ENCODE data around the gene TOMM34.
A peak's percentile ranks its signal among the peaks of the same experiment; 100 is the strongest.

TOMM34 gene

DNA sequence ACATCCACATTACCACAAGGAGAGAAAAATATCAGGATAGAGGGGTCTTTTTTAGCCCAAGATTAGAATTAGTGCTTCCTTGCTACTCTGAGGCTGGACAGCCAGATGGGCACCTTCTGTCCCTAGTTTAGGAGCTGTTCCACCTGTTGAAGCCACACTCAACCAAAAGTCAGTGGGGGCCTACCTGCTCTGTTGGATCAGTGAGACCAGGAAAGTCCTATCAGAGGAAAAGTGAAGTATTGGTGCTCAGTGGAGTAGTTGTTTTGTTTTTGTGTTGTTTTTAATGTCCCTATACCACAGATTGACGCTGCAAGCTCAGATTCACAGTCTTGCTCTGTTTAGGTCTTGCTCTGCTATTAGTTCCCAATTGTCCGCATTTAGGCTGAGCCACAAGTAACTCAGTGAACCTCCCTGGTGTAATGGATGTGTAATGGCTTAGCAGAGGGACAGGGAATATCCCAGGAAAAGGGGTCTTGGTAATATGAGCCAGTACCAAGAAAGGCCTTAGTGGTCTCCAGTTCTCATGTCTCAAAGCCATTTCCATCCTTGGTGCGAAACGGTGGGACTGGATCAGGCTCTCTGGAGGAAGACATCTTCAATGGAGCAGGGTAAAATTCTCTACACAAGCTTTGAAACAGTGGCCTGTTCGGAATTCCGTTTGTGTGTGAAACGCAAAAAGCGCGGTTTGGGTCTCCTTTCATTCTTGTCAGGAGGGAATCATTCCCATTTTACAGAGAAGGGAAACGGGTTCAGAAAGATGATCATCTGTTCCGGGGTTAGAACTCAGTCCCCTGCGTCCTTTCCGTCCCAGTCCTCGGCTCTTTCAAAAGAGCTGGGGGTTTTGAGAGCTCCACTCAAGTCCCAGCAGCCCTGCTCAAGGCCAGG, 51.0 kb downstream of the TOMM34 start:
- Histone ChIP-seq H3K36me3 (ENCODE audit: insufficient read depth, insufficient read length, low read length) (peaks cover 62% of the 10 kb centered on the region), H3K4me3 (ENCODE audit: insufficient read length, low read depth) (peak overlapping the region; percentile 59), H3K9me3 (ENCODE audit: insufficient read depth, low read length) (no peaks in the 10 kb centered on the region), H3K27me3 (ENCODE audit: insufficient read depth, insufficient read length) (no peaks in the 10 kb centered on the region), H3K9ac (ENCODE audit: insufficient read length, low read depth) (peak overlapping the region; percentile 64), H3K4me1 (ENCODE audit: insufficient read depth, insufficient read length) (peaks cover 9% of the 10 kb centered on the region)
- DNase-seq (ENCODE audit: low read depth, low spot score) = no peak
- TF ChIP-seq YY1 (IDR thresholded peaks at IDR 0.05; ENCODE audit: insufficient read depth, insufficient read length) = no peak
- no peak for TF ChIP-seq ZNF274 (IDR thresholded peaks at IDR 0.05; ENCODE audit: low read depth, low read length)
- no peak for TF ChIP-seq SUZ12 (IDR thresholded peaks at IDR 0.05; ENCODE audit: extremely low read depth, insufficient read depth, insufficient read length)

- Histone ChIP-seq H3K9ac (ENCODE audit: insufficient read length, low read depth) (no peak overlapping the region), H3K36me3 (ENCODE audit: insufficient read depth, insufficient read length, low read length) (peaks cover 88% of the 10 kb centered on the region), H3K4me3 (ENCODE audit: insufficient read length, low read depth) (no peak overlapping the region), H3K9me3 (ENCODE audit: insufficient read depth, low read length) (no peaks in the 10 kb centered on the region), H3K27me3 (ENCODE audit: insufficient read depth, insufficient read length) (no peaks in the 10 kb centered on the region), H3K4me1 (ENCODE audit: insufficient read depth, insufficient read length) (peaks cover 5% of the 10 kb centered on the region)
- TF ChIP-seq ZNF274 (IDR thresholded peaks at IDR 0.05; ENCODE audit: low read depth, low read length) (no peak), SUZ12 (IDR thresholded peaks at IDR 0.05; ENCODE audit: extremely low read depth, insufficient read depth, insufficient read length) (no peak), YY1 (IDR thresholded peaks at IDR 0.05; ENCODE audit: insufficient read depth, insufficient read length) (no peak)
- no peak for DNase-seq (ENCODE audit: low read depth, low spot score)
Measured at GRCh38 chr20:44904377-44904776, 55.8 kb downstream of the TOMM34 start.

DNA sequence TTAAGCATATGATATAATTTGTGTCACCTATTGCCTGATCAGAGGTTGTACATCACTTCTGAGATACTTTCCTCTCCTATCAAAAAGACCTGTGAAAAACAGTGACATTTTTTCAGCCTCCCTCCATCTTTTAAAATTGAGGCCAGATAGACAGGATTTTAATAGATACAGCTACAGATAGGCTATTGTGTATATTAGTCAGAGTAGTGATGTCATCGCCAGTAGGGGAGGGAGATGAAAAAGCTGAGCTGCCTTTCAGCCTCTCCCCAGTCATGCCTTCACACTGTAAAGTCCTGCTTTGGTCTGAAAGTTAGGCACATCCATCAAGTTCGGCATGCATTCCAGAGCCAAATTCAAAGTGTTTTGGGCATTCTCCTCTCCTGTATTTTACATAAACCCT, 58.2 kb downstream of the TOMM34 start:
- no peaks in the 10 kb centered on the region for H3K9me3 ChIP-seq (ENCODE audit: insufficient read depth, low read length)
- H3K4me1 ChIP-seq (ENCODE audit: insufficient read depth, insufficient read length) = no peaks in the 10 kb centered on the region
- DNase-seq (ENCODE audit: low read depth, low spot score) = no peak
- H3K27me3 ChIP-seq (ENCODE audit: insufficient read depth, insufficient read length) = no peaks in the 10 kb centered on the region
- TF ChIP-seq SUZ12 (IDR thresholded peaks at IDR 0.05; ENCODE audit: extremely low read depth, insufficient read depth, insufficient read length) (no peak), ZNF274 (IDR thresholded peaks at IDR 0.05; ENCODE audit: low read depth, low read length) (no peak), YY1 (IDR thresholded peaks at IDR 0.05; ENCODE audit: insufficient read depth, insufficient read length) (no peak)
- no peak overlapping the region for H3K4me3 ChIP-seq (ENCODE audit: insufficient read length, low read depth)
- H3K36me3 ChIP-seq (ENCODE audit: insufficient read depth, insufficient read length, low read length) = peaks cover 81% of the 10 kb centered on the region
- no peak overlapping the region for H3K9ac ChIP-seq (ENCODE audit: insufficient read length, low read depth)

- H3K36me3 ChIP-seq (ENCODE audit: insufficient read depth, insufficient read length, low read length) = peaks cover 71% of the 10 kb centered on the region
- H3K9me3 ChIP-seq (ENCODE audit: insufficient read depth, low read length) = no peaks in the 10 kb centered on the region
- DNase-seq (ENCODE audit: low read depth, low spot score) = no peak
- H3K9ac ChIP-seq (ENCODE audit: insufficient read length, low read depth) = no peak overlapping the region
- H3K27me3 ChIP-seq (ENCODE audit: insufficient read depth, insufficient read length) = no peaks in the 10 kb centered on the region
- no peaks in the 10 kb centered on the region for H3K4me1 ChIP-seq (ENCODE audit: insufficient read depth, insufficient read length)
- TF ChIP-seq ZNF274 (IDR thresholded peaks at IDR 0.05; ENCODE audit: low read depth, low read length) = no peak
- TF ChIP-seq SUZ12 (IDR thresholded peaks at IDR 0.05; ENCODE audit: extremely low read depth, insufficient read depth, insufficient read length) = no peak
- TF ChIP-seq YY1 (IDR thresholded peaks at IDR 0.05; ENCODE audit: insufficient read depth, insufficient read length) = no peak
- H3K4me3 ChIP-seq (ENCODE audit: insufficient read length, low read depth) = no peak overlapping the region
Measured at GRCh38 chr20:44900231-44900854, 59.9 kb downstream of the TOMM34 start.

- H3K9me3 ChIP-seq (ENCODE audit: insufficient read depth, low read length) = no peaks in the 10 kb centered on the region
- no peak overlapping the region for H3K9ac ChIP-seq (ENCODE audit: insufficient read length, low read depth)
- no peak overlapping the region for H3K4me3 ChIP-seq (ENCODE audit: insufficient read length, low read depth)
- peaks cover 56% of the 10 kb centered on the region for H3K36me3 ChIP-seq (ENCODE audit: insufficient read depth, insufficient read length, low read length)
- H3K4me1 ChIP-seq (ENCODE audit: insufficient read depth, insufficient read length) = no peaks in the 10 kb centered on the region
- TF ChIP-seq SUZ12 (IDR thresholded peaks at IDR 0.05; ENCODE audit: extremely low read depth, insufficient read depth, insufficient read length) = no peak
- no peak for TF ChIP-seq YY1 (IDR thresholded peaks at IDR 0.05; ENCODE audit: insufficient read depth, insufficient read length)
- no peak for TF ChIP-seq ZNF274 (IDR thresholded peaks at IDR 0.05; ENCODE audit: low read depth, low read length)
- DNase-seq (ENCODE audit: low read depth, low spot score) = no peak
- H3K27me3 ChIP-seq (ENCODE audit: insufficient read depth, insufficient read length) = no peaks in the 10 kb centered on the region
Measured at GRCh38 chr20:44897133-44897532, 63.1 kb downstream of the TOMM34 start.

- no peak for DNase-seq (ENCODE audit: low read depth, low spot score)
- Histone ChIP-seq H3K9me3 (ENCODE audit: insufficient read depth, low read length) (no peaks in the 10 kb centered on the region), H3K4me1 (ENCODE audit: insufficient read depth, insufficient read length) (no peaks in the 10 kb centered on the region), H3K9ac (ENCODE audit: insufficient read length, low read depth) (no peak overlapping the region), H3K4me3 (ENCODE audit: insufficient read length, low read depth) (no peak overlapping the region), H3K36me3 (ENCODE audit: insufficient read depth, insufficient read length, low read length) (peaks cover 55% of the 10 kb centered on the region), H3K27me3 (ENCODE audit: insufficient read depth, insufficient read length) (no peaks in the 10 kb centered on the region)
- TF ChIP-seq SUZ12 (IDR thresholded peaks at IDR 0.05; ENCODE audit: extremely low read depth, insufficient read depth, insufficient read length) (no peak), YY1 (IDR thresholded peaks at IDR 0.05; ENCODE audit: insufficient read depth, insufficient read length) (no peak), ZNF274 (IDR thresholded peaks at IDR 0.05; ENCODE audit: low read depth, low read length) (no peak)
Measured at GRCh38 chr20:44896583-44896982, 63.6 kb downstream of the TOMM34 start.

DNA sequence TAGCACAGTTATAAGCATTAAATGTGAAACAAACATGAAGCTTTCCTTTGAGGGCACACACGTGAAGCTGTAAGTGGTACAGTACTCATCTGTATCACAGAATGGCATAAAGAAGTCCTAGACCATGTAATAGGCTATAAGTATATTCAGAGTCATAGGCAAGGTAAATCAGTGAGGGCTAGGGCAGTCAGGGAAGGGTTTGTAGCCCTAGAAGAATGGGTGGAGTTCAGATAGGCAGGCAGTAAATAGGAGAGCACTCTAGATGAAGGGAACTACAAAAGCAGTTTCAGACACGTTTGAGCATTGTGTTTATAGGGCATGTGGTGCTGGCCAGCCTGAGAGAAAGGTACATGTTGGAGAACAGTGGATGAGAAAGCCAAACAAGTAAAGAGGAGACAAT, 65.2 kb downstream of the TOMM34 start:
- DNase-seq (ENCODE audit: low read depth, low spot score) = no peak
- H3K4me3 ChIP-seq (ENCODE audit: insufficient read length, low read depth) = no peak overlapping the region
- H3K9me3 ChIP-seq (ENCODE audit: insufficient read depth, low read length) = no peaks in the 10 kb centered on the region
- H3K27me3 ChIP-seq (ENCODE audit: insufficient read depth, insufficient read length) = no peaks in the 10 kb centered on the region
- no peak overlapping the region for H3K9ac ChIP-seq (ENCODE audit: insufficient read length, low read depth)
- H3K36me3 ChIP-seq (ENCODE audit: insufficient read depth, insufficient read length, low read length) = peaks cover 46% of the 10 kb centered on the region
- no peak for TF ChIP-seq SUZ12 (IDR thresholded peaks at IDR 0.05; ENCODE audit: extremely low read depth, insufficient read depth, insufficient read length)
- TF ChIP-seq YY1 (IDR thresholded peaks at IDR 0.05; ENCODE audit: insufficient read depth, insufficient read length) = no peak
- TF ChIP-seq ZNF274 (IDR thresholded peaks at IDR 0.05; ENCODE audit: low read depth, low read length) = no peak
- no peaks in the 10 kb centered on the region for H3K4me1 ChIP-seq (ENCODE audit: insufficient read depth, insufficient read length)

Measured in NT2/D1 (cell line).